ENCODE results near the gene ZNF653.
"Not testable (repeated sequence)": the region's sequence is repeated elsewhere in the genome, so short reads cannot be mapped to it uniquely, and the experiment has no call there.

The ZNF653 gene

GRCh38 chr19:11480715-11481533 lies 24.7 kb downstream of the ZNF653 start, which contains the start of gene ELAVL3:
ELAVL3 (minus strand) TSS chr19:11481046; CDS start chr19:11480608, 438 bp downstream.
- DNase-seq, result peak; percentile 63

GRCh38 chr19:11479898-11480714 lies 25.5 kb downstream of the ZNF653 start:
- peak; percentile 16 for DNase-seq

GRCh38 chr19:11479090-11479897 lies 26.3 kb downstream of the ZNF653 start:
- peak; percentile 84 for DNase-seq

- peak; percentile 25 for DNase-seq
These were observed 27.2 kb downstream of the ZNF653 start for GRCh38 chr19:11478167-11479089.

GRCh38 chr19:11475861-11476260 lies 29.8 kb downstream of the ZNF653 start:
- DNase-seq, result no peak

- DNase-seq, result not testable (repeated sequence)
These were observed 30.3 kb downstream of the ZNF653 start for GRCh38 chr19:11475343-11475742.

GRCh38 chr19:11473725-11474124 lies 31.9 kb downstream of the ZNF653 start:
- no peak for DNase-seq

- not testable (repeated sequence) for DNase-seq
These were observed 37.3 kb downstream of the ZNF653 start for GRCh38 chr19:11468266-11468845.

GRCh38 chr19:11465600-11465999 lies 40.0 kb downstream of the ZNF653 start:
- DNase-seq, result no peak

GRCh38 chr19:11464333-11465265 lies 41.0 kb downstream of the ZNF653 start:
- DNase-seq, result no peak

GRCh38 chr19:11463391-11463790 lies 42.2 kb downstream of the ZNF653 start:
- DNase-seq, result no peak

- DNase-seq, result no peak
These were observed 44.2 kb downstream of the ZNF653 start for GRCh38 chr19:11461453-11461852.

- DNase-seq, result no peak
These were observed 45.4 kb downstream of the ZNF653 start for GRCh38 chr19:11460207-11460606.

- not testable (repeated sequence) for DNase-seq
These were observed 46.7 kb downstream of the ZNF653 start for GRCh38 chr19:11458912-11459311.

- no peak for DNase-seq
These were observed 47.3 kb downstream of the ZNF653 start for GRCh38 chr19:11458236-11458900.

GRCh38 chr19:11457831-11458230 lies 47.8 kb downstream of the ZNF653 start:
- no peak for DNase-seq

- DNase-seq, result peak; percentile 77
These were observed 48.5 kb downstream of the ZNF653 start for GRCh38 chr19:11457115-11457514.

- no peak for DNase-seq
These were observed 49.0 kb downstream of the ZNF653 start for GRCh38 chr19:11456659-11457058.

- DNase-seq, result not testable (repeated sequence)
These were observed 50.4 kb downstream of the ZNF653 start for GRCh38 chr19:11455233-11455554.

Data from midbrain (tissue), 1 donor.